ENCODE data around the gene GNA14.
"Not testable (repeated sequence)": the region's sequence is repeated elsewhere in the genome, so short reads cannot be mapped to it uniquely, and the experiment has no call there.

Gene GNA14

GRCh38 chr9:77440057-77440456, 208.1 kb downstream of the GNA14 start:
- DNase-seq, result no peak

GRCh38 chr9:77438653-77439052, 209.5 kb downstream of the GNA14 start:
- DNase-seq, result no peak

- peak; percentile 74 for DNase-seq
These were observed 212.4 kb downstream of the GNA14 start for GRCh38 chr9:77435688-77436087.

DNA sequence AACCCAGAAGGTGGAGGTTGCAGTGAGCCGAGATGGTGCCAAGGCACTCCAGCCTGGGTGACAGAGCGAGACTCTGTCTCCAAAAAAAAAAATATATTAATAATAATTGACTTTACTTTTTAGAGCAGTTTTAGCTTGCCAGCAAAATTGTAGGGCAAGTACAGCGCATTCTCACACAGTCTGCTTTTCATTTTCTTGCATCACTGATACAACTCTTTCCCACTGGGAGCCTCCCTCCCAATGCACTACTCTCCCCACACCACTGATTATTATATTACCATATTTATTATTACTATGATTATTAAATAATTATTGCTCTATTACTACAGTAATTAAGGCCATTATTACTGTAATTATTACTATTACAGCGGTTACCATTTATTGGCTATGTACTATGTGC, 212.8 kb downstream of the GNA14 start:
- no peak for DNase-seq

GRCh38 chr9:77433675-77434445, 214.3 kb downstream of the GNA14 start:
- peak; percentile 83 for DNase-seq

DNA sequence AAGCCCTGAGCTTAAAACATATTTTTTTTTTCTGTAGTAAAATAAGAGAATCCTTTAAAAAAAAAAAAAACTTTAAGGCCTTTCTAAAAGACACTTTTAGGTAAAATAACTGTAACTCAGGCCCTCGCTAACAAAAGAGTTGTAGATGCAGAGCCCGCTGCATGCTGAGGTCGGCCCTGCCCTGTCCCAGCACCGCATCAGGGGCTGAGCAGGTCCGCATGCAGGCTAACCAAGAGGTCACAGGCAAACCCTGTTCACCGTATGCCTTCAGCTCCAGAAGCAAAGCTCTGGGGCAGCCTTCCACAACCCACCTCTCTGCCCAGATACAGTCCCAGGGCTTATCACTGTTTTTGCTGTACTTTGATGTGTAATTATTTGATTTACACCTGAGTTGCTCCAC, 216.1 kb downstream of the GNA14 start:
- DNase-seq, result no peak

- no peak for DNase-seq
These were observed 218.2 kb downstream of the GNA14 start for GRCh38 chr9:77429928-77430327.

DNA sequence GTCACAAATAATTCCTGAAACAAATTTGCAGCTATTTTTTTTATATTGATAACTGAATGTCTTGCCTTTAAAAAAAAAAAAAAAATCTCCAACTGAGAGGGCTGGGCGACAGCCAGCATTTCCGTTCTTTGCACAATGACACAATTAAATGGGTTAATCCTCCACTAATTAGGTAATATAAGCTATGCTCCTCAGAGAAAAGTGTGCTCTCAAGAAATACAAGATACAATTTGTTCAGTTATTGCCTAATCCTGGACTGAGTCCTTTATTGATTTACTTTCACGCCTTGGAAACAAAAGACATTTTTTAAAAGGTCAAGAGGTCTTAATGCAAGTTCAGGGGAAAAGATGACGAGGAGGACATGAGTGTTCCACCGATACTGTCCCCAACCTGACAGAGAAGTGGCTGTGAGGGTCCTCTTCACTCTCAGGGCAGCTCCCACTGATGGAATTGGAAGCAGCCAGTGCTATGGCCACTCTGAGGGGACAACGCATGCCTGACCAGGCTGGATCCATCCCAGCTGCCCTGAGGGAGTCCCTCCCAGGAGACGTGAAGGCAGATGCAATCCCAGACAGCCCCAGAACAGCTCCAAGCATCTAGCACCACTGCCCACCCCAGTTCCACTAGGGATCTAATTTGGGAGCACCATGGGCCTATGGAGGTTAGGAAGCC, 220.7 kb downstream of the GNA14 start:
- no peak for DNase-seq

DNA sequence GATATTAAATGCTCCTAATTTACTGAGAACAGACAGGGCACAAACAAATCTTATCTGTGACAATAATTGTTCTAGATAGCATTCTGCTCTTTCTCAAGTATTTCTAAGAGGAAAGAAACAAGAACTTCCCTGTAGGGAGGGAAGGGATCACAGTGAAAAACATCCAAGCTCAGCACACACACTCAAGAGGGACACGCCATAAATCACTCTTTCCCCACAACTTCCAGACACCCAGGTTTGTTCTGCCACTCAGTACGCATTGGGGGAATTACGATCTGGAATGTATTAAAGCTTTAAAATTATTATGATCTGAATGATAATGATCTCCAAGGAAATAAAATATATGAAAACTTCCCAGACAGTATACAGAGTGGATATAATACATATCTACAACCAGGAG, 221.4 kb downstream of the GNA14 start:
- DNase-seq, result no peak

GRCh38 chr9:77424993-77425392, 223.1 kb downstream of the GNA14 start:
- DNase-seq, result no peak

GRCh38 chr9:77423841-77424240, 224.3 kb downstream of the GNA14 start:
- no peak for DNase-seq

DNA sequence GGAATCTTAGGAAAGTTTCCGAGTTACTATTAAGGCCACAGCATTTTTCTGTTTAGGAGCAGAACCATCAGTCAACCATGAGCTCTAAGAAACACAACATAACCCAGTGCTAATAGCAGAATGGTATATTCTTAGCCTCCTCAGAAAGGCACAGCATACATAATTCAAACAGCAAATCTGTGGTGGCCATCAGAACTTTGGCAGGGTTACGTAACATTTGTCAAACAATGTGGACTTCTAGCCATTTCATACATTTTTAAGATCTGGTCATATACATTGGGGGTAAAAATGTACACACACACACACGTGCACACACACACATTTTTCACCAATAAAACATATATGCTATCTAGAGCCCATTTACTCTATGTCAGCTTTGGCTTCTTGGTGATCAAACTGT, 225.2 kb downstream of the GNA14 start:
- DNase-seq, result no peak

DNA sequence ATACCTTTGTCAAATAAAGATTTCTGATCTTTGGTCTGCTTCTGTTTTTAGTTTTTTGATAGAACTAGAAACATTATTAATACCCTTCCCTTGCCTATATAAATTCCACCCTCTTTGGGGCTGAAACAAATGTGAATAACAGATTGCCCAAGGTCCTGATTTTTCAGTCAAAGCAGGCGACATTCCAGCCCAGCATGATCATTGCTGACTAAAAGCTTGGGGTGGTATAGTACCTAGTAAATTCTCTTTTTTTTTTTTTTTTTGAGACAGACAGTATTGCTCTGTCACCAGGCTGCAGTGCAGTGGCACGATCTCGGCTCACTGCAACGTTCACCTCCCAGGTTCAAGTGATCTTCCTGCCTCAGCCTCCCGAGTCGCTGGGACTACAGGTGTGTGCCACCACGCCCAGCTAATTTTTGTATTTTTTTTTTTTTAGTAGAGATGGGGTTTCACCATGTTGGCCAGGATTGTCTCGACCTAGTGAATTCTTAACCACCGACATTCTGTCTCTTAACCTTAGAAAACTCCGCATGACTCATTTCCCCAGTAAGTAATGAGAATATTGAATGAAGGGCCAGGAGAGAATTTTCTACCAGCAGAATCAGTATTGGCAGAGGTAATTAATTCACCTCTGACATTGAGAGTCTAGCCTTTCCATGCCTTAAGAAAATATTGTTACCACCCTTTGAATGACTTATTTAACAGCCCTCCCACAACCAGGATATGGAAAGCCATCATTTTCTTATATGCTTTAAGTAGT, 226.4 kb downstream of the GNA14 start:
- no peak for DNase-seq

DNA sequence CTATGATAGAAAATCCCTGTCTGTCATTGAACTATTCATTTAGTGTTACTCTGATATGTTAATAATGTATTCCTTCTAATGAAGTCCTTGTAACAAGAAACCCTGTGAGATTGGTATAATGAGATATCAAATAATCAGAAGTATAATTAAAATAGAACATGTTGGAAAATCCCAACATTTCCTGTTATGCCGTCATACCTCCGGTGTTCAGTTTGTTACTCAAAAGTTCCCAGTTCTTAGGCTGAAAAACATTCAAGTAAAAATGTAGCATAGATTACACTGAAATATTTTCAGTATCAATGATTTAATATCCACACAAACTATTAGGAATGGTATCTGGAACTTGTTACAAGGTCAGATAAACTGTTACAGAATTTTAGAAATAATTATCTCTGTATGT, 227.5 kb downstream of the GNA14 start:
- no peak for DNase-seq

DNA sequence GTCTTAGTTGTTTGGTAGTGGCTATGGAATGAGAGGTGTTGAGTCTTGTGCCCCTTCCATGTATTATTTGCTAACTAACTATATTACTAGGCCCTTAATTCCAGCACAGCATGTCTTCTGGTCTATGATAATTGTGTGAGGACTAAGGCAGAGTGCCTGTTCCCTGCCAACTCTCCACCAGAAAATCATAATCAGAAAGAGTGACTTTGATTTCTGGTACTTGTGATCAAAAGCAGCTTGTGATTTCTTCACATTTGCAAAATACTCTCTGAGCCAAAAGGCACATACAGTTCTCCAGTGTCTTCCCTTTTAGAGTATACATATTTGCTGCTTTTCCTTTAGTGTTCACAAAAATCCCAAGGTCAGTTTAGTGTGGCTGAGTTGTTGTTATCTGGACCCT, 229.9 kb downstream of the GNA14 start:
- DNase-seq, result no peak

GRCh38 chr9:77417566-77417965, 230.6 kb downstream of the GNA14 start:
- no peak for DNase-seq

GRCh38 chr9:77408521-77408920, 239.6 kb downstream of the GNA14 start:
- not testable (repeated sequence) for DNase-seq

- no peak for DNase-seq
These were observed 244.9 kb downstream of the GNA14 start for GRCh38 chr9:77403239-77403638.

DNA sequence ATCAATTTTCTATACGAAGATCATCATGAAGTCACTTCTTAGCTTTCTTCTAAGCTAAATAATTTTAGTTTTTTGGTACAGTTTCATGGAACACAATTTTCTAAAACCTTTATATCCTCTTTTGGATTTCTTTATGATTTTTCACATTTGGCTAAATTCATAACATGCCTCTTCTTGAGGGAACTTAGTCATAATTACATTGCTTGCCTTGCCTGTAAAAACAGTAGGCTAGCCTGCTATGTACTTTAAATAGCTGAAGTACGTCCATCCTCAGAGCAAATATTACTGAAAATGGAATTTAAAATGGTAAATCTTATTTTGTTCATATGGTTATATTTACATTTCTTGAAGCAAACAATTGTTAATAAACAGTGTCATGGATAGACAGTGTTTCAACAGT, 245.8 kb downstream of the GNA14 start:
- no peak for DNase-seq

DNA sequence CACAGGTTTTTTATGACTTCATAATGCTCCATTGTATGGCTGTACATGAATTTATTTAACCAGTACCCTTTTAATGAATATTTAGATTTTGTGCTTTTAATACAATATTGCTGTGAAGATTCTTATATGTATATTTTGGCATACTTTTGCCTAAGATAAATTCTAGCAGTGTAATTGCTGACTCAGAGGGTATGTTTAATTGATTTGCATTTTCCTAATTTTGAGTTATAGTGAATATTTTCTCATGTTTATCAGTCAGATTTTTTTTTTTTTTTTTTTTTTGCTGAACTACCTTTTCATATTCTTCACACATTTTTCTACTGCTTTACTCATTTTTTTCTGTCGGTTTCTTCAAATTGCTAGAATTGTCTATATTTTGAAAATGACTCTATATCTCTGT, 248.2 kb downstream of the GNA14 start:
- no peak for DNase-seq

DNA sequence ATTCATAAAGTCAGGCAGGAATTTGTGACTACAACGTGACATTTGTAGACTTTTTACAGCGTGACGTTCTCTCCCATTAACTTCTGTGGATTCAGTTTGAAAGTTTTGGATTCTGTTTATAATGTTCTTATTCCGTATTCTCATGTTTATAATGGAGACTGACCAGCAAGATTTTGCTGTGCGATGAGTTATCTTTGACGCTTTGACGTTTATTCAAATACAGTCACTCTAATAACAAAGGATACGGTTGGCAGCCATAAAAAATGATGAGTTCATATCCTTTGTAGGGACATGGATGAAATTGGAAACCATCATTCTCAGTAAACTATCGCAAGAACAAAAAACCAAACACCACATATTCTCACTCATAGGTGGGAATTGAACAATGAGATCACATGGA, 249.5 kb downstream of the GNA14 start:
- not testable (repeated sequence) for DNase-seq

DNA sequence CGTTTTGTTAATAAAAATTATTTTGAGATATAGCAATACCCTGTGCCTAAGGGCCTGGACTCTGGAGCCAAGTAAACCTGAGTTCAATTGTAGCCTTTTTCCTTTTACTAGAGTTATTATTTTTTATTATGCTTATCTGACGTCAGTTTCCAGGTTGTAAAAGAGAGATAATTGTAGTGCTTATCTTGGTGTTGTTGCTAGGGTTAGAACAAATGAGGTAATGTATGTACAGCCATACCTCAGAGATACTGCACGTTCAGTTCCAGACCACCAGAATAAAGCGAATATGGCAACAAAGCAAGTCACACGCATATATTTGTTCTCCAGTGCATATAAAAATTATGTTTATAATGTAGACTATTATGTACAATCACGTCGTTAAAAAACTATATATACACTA, 255.8 kb downstream of the GNA14 start:
- DNase-seq, result no peak

- no peak for DNase-seq
These were observed 256.3 kb downstream of the GNA14 start for GRCh38 chr9:77391834-77392233.

DNA sequence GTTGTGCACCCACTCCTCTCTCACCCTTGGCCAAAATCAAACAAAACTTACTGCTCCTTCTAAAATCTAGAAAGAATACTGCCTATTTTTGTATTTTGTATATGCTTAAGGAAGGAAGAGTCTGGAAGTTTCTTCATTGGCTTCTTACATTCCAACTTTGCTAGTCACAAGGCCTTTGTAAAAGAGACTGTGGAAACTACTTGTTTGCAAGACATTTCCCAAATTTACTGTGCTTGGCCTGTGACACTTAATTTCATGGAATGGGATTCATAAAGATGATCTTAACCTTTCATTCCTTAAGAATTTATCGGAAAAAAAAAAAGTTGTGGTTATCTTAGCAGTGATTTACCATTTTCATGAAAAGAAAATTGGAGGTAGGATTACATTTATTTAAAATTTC, 261.9 kb downstream of the GNA14 start:
- DNase-seq, result no peak

Measured in islet precursor cell (in vitro differentiated cells).